Endothelial cell (in vitro differentiated cells): ENCODE measurements around the gene OR14A16. TPM values are rescaled to one million over a fixed set of nuclear protein-coding genes. Genes with fewer than 3 reads are reported as not detected.

ENCODE experiments used
- DNase-seq: peaks from one replicate; pipeline ENCODE4 v3.0.0; 2021; ENCODE audit warnings: low spot score
- H3K27ac Mint-ChIP-seq: one replicate; pipeline ENCODE4 v1.8.0; 2021; ENCODE audit warnings: mixed read lengths, inconsistent platforms; ENCODE audit not compliant: unreplicated experiment
- H3K27me3 Mint-ChIP-seq: one replicate; pipeline ENCODE4 v1.8.0; 2021; ENCODE audit warnings: mild to moderate bottlenecking, moderate library complexity, mixed read lengths, inconsistent platforms; ENCODE audit not compliant: unreplicated experiment
- H3K36me3 Mint-ChIP-seq: one replicate; pipeline ENCODE4 v1.8.0; 2021; ENCODE audit warnings: mild to moderate bottlenecking, low read depth, mixed read lengths, inconsistent platforms; ENCODE audit not compliant: unreplicated experiment
- H3K4me1 Mint-ChIP-seq: one replicate; pipeline ENCODE4 v1.8.0; 2021; ENCODE audit warnings: mild to moderate bottlenecking, mixed read lengths, inconsistent platforms; ENCODE audit not compliant: unreplicated experiment
- H3K4me3 Mint-ChIP-seq: one replicate; pipeline ENCODE4 v1.8.0; 2021; ENCODE audit warnings: mild to moderate bottlenecking, mixed read lengths, inconsistent platforms; ENCODE audit not compliant: unreplicated experiment
- H3K9me3 Mint-ChIP-seq: one replicate; pipeline ENCODE4 v1.8.0; 2021; ENCODE audit warnings: mixed read lengths, inconsistent platforms; ENCODE audit not compliant: unreplicated experiment
- long read RNA-seq: library from polyadenylated mRNA; unstranded; transcript quantifications from one replicate; pipeline ENCODE4 v2.0.0, GENCODE V29; 2020; ENCODE audit not compliant: unreplicated experiment
- total RNA-seq: library from RNA; stranded (reverse); fragmentation: NEBNext Ultra II Directional; extraction: Animal tissue kit (Norgen Biotek cat#: 25700); gene quantifications from one replicate; pipeline ENCODE4 v1.2.1, GENCODE V29; 2021; ENCODE audit not compliant: unreplicated experiment
- TF ChIP-seq, protein P1 (sequence below): fragments of 200-600 bp; sonication (generic); IDR thresholded peaks from one replicate; pipeline ENCODE4 v1.5.0; 2021; ENCODE audit warnings: antibody characterized with exemption; ENCODE audit not compliant: unreplicated experiment

OR14A16 gene
- not detected for total RNA-seq
- long read RNA-seq, result 0 reads

- Mint-ChIP-seq H3K4me1 (no peaks in the 10 kb centered on the region), H3K27me3 (peaks cover 2% of the 10 kb centered on the region), H3K4me3 (no peak within 1 kb of the TSS), H3K9me3 (peaks cover 11% of the 10 kb centered on the region), H3K27ac (no peak within 1 kb of the TSS), H3K36me3 (no peaks in the 10 kb centered on the region)
- no peak for DNase-seq
- TF ChIP-seq, protein P1, sequence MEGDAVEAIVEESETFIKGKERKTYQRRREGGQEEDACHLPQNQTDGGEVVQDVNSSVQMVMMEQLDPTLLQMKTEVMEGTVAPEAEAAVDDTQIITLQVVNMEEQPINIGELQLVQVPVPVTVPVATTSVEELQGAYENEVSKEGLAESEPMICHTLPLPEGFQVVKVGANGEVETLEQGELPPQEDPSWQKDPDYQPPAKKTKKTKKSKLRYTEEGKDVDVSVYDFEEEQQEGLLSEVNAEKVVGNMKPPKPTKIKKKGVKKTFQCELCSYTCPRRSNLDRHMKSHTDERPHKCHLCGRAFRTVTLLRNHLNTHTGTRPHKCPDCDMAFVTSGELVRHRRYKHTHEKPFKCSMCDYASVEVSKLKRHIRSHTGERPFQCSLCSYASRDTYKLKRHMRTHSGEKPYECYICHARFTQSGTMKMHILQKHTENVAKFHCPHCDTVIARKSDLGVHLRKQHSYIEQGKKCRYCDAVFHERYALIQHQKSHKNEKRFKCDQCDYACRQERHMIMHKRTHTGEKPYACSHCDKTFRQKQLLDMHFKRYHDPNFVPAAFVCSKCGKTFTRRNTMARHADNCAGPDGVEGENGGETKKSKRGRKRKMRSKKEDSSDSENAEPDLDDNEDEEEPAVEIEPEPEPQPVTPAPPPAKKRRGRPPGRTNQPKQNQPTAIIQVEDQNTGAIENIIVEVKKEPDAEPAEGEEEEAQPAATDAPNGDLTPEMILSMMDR, result no peak
Observed at GRCh38 chr1:247824023-247824422, at the start of gene OR14A16. TSS of gene OR14A16 (minus strand) at chr1:247824119. CDS start at chr1:247815729, 8,390 bp downstream.

DNA sequence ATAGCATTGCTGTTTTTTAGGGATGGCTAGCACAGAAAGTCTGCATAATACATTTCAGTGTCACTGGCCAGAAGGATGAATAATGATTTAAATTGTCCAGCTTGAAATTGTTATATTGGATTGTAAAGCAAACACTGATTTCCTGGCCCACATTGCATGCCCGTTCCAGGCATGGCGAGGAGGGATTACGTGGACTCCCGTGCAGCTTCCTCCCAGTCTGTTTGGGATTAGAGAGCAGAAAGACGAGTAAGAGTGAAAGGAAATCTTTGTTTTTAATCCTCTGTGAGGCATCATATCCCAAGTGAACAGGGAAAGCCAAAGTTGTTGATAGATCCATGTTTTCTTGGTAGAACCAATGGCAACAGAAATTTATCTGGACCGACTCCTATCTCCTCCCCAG is 41.5 kb upstream of the OR14A16 start:
- peaks cover 8% of the 10 kb centered on the region for H3K27me3 Mint-ChIP-seq
- H3K9me3 Mint-ChIP-seq, result peaks cover 5% of the 10 kb centered on the region

DNA sequence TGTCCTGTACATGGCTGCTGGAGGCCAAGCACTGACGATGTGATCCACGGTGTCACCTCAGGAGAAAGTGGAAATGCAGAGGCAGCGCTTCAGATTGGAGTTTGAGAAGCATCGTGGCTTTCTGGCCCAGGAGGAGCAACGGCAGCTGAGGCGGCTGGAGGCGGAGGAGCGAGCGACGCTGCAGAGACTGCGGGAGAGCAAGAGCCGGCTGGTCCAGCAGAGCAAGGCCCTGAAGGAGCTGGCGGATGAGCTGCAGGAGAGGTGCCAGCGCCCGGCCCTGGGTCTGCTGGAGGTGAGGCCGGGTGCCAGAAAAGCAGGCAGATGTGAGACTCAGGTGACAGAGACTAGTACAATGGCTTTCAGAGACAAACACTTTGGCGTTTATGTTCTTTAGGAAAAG is 40.7 kb upstream of the OR14A16 start:
- Mint-ChIP-seq H3K27me3 (peaks cover 5% of the 10 kb centered on the region), H3K27ac (no peak overlapping the region), H3K36me3 (peaks cover 9% of the 10 kb centered on the region), H3K9me3 (peaks cover 3% of the 10 kb centered on the region), H3K4me1 (no peaks in the 10 kb centered on the region), H3K4me3 (no peak overlapping the region)
- TF ChIP-seq, protein P1, result no peak
- no peak for DNase-seq

More for the DNA sequence above, 41.5 kb upstream of the OR14A16 start:
- Mint-ChIP-seq H3K4me1 (no peaks in the 10 kb centered on the region), H3K4me3 (no peak overlapping the region), H3K36me3 (peaks cover 12% of the 10 kb centered on the region), H3K27ac (no peak overlapping the region)
- TF ChIP-seq, protein P1, result no peak
- DNase-seq, result no peak

DNA sequence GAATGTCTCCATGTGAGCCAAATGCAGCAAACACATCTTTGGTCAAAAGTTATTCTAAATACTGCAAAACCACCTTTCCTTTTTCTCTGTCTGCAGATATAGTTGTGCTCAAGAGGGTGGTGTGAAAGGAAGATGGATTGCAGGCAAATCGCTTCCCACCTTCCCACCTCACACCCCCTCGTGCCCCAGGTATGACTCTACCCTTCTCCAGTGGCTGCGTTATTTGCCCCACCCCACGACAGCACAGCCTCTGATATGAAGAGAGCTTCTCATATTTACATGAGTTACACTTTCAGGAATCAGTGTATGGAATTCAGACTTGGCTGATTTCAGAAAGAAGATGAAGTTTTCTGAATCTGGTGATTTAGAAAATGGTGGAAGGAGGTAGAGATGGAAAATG is 38.8 kb upstream of the OR14A16 start:
- peaks cover 9% of the 10 kb centered on the region for H3K36me3 Mint-ChIP-seq
- H3K27me3 Mint-ChIP-seq, result peaks cover 3% of the 10 kb centered on the region
- no peaks in the 10 kb centered on the region for H3K4me1 Mint-ChIP-seq
- TF ChIP-seq, protein P1, result no peak
- peaks cover 6% of the 10 kb centered on the region for H3K9me3 Mint-ChIP-seq
- H3K27ac Mint-ChIP-seq, result no peak overlapping the region
- DNase-seq, result no peak
- H3K4me3 Mint-ChIP-seq, result no peak overlapping the region

DNA sequence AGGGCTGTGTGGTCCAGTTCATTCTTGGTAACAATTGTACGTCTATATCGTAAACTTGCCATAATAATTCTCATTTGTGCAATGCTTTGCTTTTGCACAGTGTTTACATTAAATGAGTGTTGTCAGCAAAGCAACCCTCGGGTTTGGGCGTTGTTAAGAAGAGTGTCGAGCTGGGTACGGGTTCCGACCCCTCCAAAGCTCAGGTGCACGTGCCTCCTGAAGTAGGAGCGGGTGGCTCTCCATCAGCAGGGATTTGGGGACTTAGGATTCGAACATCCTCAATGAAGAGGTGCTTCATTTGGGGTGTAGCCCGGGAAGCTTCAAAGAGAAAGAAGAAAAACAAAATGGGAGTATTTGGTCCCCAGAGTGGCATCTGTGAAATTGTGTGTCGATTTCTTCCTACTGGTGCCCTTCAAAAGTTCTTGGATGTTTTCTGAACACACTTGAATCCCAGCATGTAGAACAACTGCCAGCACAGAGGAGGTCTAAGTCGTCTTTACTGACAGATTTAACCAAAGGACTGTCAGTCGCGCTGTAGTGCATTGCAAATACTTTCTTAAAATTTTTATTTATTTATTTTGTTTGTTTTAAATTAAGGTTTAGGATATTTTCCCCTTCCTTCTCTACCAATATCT is 34.2 kb upstream of the OR14A16 start:
- H3K36me3 Mint-ChIP-seq, result peaks cover 9% of the 10 kb centered on the region
- DNase-seq, result no peak
- peaks cover 5% of the 10 kb centered on the region for H3K27me3 Mint-ChIP-seq
- no peaks in the 10 kb centered on the region for H3K4me1 Mint-ChIP-seq
- H3K9me3 Mint-ChIP-seq, result peaks cover 12% of the 10 kb centered on the region
- no peak overlapping the region for H3K27ac Mint-ChIP-seq
- peak overlapping the region; percentile 91 for H3K4me3 Mint-ChIP-seq
- TF ChIP-seq, protein P1, result no peak
